Nephron (organoid): ENCODE data around the gene ARID3A.

Experiments used
- H3K27ac Mint-ChIP-seq, 3 experiments: 2 replicates each; pipeline ENCODE4 v1.8.0; 2020; ENCODE audit warnings: mixed read lengths in 3 of 3, mild to moderate bottlenecking in 2 of 3, moderate library complexity in 1 of 3
- H3K27me3 Mint-ChIP-seq: 2 replicates; pipeline ENCODE4 v1.8.0; 2021; ENCODE audit warnings: low read depth, mild to moderate bottlenecking, moderate library complexity, mixed read lengths
- H3K36me3 Mint-ChIP-seq: 2 replicates; pipeline ENCODE4 v1.8.0; 2020; ENCODE audit warnings: low read depth, mixed read lengths
- H3K4me1 Mint-ChIP-seq: 2 replicates; pipeline ENCODE4 v1.8.0; 2020; ENCODE audit warnings: mixed read lengths
- H3K4me3 Mint-ChIP-seq, 3 experiments: 2 replicates each; pipeline ENCODE4 v1.8.0; 2020; ENCODE audit warnings: mild to moderate bottlenecking in 3 of 3, mixed read lengths in 3 of 3, moderate library complexity in 2 of 3
- H3K9me3 Mint-ChIP-seq: 2 replicates; pipeline ENCODE4 v1.8.0; 2020; ENCODE audit warnings: mixed read lengths
- TF ChIP-seq, protein P1 (sequence below), 3 experiments: fragments of 200-600 bp; sonication (generic); IDR thresholded peaks; one replicate each; pipeline ENCODE4 v1.5.0; 2021; ENCODE audit warnings: antibody characterized with exemption in 3 of 3; ENCODE audit not compliant: unreplicated experiment in 3 of 3

The ARID3A gene

DNA sequence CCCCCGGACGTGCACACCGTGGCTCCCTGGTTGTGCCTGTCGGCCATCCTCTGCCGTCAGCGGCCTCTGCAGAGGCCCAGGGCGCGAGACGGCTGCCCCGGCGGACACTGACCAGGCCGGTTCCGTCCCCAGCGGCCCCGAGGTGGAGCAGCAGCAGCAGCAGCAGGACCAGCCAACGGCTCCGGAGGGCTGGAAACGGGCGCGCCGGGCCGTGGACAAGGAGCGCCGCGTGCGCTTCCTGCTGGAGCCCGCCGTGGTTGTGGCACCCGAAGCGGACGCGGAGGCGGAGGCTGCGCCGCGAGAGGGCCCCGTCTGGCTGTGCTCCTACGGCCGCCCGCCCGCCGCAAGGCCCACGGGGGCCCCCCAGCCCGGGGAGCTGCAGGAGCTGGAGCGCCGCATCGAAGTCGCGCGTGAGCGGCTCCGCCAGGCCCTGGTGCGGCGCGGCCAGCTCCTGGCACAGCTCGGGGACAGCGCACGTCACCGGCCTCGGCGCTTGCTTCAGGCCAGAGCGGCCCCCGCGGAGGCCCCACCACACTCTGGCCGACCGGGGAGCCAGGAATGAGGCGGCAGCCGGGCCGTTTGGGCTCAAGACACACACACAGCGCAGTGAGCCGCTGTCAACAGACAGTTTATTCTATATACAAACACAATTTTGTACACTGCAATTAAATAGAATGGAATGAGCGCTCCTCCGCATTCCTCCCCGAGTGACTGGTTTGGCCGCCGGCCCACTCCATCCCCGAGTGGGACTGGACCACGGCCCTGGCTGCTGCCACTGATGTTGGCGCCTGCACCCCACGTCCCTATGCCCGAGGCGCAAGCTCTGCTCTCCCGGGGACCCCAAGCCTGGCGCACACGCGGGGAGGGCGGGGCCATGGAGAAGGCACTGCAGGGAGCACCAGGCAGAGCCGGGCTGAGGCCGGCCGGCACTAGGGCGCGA is 83.5 kb downstream of the ARID3A start:
- H3K4me3 Mint-ChIP-seq: peak overlapping the region in 1 of 3 experiments; percentile 14
- no peaks in the 10 kb centered on the region for H3K4me1 Mint-ChIP-seq
- H3K27ac Mint-ChIP-seq: peak overlapping the region in 1 of 3 experiments; percentile 38
- TF ChIP-seq, protein P1, sequence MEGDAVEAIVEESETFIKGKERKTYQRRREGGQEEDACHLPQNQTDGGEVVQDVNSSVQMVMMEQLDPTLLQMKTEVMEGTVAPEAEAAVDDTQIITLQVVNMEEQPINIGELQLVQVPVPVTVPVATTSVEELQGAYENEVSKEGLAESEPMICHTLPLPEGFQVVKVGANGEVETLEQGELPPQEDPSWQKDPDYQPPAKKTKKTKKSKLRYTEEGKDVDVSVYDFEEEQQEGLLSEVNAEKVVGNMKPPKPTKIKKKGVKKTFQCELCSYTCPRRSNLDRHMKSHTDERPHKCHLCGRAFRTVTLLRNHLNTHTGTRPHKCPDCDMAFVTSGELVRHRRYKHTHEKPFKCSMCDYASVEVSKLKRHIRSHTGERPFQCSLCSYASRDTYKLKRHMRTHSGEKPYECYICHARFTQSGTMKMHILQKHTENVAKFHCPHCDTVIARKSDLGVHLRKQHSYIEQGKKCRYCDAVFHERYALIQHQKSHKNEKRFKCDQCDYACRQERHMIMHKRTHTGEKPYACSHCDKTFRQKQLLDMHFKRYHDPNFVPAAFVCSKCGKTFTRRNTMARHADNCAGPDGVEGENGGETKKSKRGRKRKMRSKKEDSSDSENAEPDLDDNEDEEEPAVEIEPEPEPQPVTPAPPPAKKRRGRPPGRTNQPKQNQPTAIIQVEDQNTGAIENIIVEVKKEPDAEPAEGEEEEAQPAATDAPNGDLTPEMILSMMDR (IDR thresholded peaks at IDR 0.05; ENCODE audit: unreplicated experiment in 3 of 3): no peak
- no peaks in the 10 kb centered on the region for H3K9me3 Mint-ChIP-seq
- peaks cover 3% of the 10 kb centered on the region for H3K36me3 Mint-ChIP-seq
- H3K27me3 Mint-ChIP-seq: no peaks in the 10 kb centered on the region

DNA sequence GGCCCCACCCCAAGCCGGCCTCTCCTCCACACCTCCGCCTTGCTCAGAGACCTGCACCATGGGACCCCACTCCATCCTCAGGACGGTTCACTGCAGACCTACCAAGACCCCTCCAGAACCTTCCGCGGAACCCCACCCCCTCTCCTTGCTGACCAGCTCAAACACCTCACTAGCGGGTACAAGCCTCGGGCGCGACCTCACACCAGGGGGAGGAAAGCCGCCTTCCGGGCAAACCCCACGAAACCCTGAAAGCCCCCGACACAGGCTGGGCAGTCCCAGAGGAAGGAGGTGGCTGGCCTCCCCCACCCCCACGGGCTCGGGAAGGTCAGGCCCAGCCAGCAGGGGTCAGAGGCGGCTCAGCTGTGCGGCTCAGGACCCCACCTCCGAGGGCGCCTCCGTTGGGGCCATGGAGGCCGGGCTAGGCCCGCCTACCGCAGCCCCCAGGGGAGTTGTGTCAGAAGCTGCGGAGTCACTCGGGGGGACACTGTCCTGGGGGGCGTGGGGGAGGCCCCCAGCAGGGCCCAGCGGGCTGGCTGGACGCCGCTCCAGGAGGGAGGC is 84.2 kb downstream of the ARID3A start:
- TF ChIP-seq, protein P1 (IDR thresholded peaks at IDR 0.05; ENCODE audit: unreplicated experiment in 3 of 3): no peak
- H3K4me1 Mint-ChIP-seq: no peaks in the 10 kb centered on the region
- H3K9me3 Mint-ChIP-seq: no peaks in the 10 kb centered on the region
- no peak overlapping the region for H3K27ac Mint-ChIP-seq
- peaks cover 3% of the 10 kb centered on the region for H3K36me3 Mint-ChIP-seq
- no peaks in the 10 kb centered on the region for H3K27me3 Mint-ChIP-seq
- H3K4me3 Mint-ChIP-seq: no peak overlapping the region

DNA sequence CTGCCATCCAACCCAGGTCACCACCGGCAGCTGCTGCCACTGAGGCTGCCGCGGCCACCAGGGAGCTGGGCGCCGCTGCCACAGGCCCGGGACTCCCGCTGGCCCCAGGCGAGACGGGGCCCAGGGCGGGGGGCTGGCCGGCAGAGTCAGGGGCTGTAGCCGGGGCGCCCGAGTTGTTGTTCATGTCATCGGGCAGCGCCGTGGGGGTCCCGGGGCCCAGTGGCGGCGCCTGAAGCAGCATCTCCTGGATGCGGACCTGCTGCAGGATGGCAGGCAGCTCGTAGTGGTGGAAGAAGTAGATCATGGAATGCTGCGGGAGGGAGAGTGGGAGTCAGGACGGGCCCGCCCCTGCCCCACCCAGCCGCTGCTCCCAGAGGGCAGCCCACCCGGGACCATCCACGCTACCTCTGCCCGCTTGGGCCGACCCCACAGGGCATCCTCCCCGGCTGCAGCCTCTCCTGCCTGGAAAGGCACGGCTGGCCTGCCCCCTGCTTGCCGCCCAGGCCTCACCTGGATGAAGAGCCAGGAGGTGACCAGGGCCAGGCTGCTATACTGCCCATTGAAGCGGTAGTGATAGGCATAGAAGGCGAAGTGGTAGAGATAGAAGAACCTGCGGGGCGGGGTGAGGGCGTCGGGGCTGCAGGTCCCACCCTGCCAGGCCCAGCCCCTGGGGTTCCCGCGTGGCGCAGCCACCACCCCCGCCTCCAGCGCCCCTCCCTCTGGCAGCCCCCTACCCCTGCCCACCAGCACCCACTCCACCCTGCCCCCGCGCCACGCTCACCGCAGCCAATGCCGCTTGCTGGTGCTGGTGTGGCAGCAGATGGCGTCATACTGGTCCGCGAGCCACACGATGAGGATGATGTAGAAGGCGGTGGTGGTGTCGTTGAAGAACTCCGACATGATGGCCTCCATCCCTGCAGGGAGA is 85.0 kb downstream of the ARID3A start:
- no peak overlapping the region for H3K4me3 Mint-ChIP-seq
- H3K27ac Mint-ChIP-seq: no peak overlapping the region
- H3K27me3 Mint-ChIP-seq: no peaks in the 10 kb centered on the region
- TF ChIP-seq, protein P1 (IDR thresholded peaks at IDR 0.05; ENCODE audit: unreplicated experiment in 3 of 3): no peak
- H3K36me3 Mint-ChIP-seq: peaks cover 3% of the 10 kb centered on the region
- no peaks in the 10 kb centered on the region for H3K9me3 Mint-ChIP-seq
- no peaks in the 10 kb centered on the region for H3K4me1 Mint-ChIP-seq

DNA sequence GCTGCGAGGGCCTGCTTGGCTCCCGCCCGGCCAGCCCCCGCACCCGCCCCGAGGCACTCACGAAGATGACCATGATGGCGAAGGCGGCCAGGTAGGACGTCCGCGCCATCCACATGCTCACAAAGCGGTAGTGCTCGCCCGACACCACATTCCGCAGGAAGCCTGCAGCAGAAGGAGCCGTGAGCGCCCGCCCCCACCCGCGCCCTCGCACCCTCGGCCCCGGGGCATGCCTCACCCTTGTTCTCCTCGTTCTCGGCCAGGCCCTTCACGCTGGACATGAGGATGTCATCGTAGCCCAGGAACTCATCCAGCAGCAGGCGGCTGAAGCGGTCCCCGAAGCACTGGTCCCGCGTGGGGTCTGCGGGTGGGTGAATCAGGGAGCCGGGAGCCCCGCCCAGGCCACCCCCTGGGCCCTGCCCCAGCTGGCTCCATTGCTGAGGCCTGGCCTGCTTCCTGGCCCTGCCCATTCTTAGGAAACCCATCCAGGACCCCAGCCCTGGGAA is 86.0 kb downstream of the ARID3A start:
- TF ChIP-seq, protein P1 (IDR thresholded peaks at IDR 0.05; ENCODE audit: unreplicated experiment in 3 of 3): no peak
- peaks cover 7% of the 10 kb centered on the region for H3K4me1 Mint-ChIP-seq
- no peak overlapping the region for H3K4me3 Mint-ChIP-seq
- H3K9me3 Mint-ChIP-seq: no peaks in the 10 kb centered on the region
- H3K27me3 Mint-ChIP-seq: no peaks in the 10 kb centered on the region
- no peak overlapping the region for H3K27ac Mint-ChIP-seq
- H3K36me3 Mint-ChIP-seq: no peaks in the 10 kb centered on the region

DNA sequence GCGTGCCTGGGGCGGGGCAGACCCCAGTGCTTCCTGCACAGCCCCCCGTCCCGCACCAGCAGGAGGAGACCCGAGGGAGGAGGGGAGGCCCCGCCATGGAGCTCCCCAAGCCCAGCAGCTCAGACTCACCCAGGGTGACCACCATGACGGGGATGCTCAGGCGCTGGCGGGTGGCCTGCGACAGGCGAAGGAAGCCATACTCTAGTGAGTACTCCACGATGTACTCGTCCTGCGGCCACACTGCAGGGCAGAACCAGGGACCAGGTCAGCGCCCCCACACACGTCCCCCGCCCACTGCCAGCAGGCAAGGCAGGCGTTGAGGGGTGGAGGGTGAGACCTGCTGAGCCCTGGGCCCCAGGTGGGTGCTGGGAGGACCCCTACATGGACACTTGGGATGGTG is 86.5 kb downstream of the ARID3A start:
- H3K36me3 Mint-ChIP-seq: no peaks in the 10 kb centered on the region
- H3K27ac Mint-ChIP-seq: no peak overlapping the region
- TF ChIP-seq, protein P1 (IDR thresholded peaks at IDR 0.05; ENCODE audit: unreplicated experiment in 3 of 3): no peak
- H3K27me3 Mint-ChIP-seq: no peaks in the 10 kb centered on the region
- no peaks in the 10 kb centered on the region for H3K9me3 Mint-ChIP-seq
- H3K4me3 Mint-ChIP-seq: no peak overlapping the region
- peaks cover 9% of the 10 kb centered on the region for H3K4me1 Mint-ChIP-seq
